Hippocampal formation (tissue), 2 donors: ENCODE measurements around the gene ARL14.

Experiments used
- DNase-seq, 2 donors: peaks; one replicate each; lab custom pipeline; 2025; lab: John Stamatoyannopoulos, UW

The ARL14 gene

DNA sequence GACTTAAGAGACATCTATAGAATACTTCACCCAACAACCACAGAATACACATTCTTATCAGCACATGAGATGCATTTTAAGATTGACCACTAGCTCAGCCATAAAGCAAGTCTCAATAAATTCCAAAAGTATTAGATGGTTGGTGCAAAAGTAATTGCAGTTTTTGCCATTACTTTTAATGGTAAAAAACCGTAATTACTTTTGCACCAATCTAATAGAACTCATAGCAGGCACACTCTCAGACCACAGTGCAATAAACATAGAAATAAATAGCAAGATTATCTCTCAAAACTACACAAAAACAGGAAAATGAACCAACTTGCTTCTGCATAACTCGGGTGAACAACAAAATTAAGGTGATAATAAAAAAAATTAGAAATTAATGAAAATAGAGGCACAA lies 45.4 kb downstream of the ARL14 start:
- DNase-seq, result no peak

DNA sequence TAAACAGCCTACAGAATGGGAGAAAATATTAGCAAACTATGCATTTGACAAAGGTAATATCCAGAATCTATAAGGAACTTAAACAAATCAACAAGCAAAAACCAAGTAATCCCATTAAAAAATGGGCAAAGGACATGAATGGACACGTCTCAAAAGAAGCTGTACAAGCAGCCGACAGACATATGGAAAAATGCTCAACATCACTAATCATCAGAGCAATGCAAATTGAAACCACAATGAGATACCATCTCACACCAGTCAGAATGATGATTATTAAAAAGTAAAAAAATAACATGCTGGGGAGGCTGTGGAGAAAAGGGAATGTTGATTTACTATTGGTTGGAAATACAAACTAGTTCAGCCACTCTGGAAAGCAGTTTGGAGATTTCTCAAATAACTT lies 48.4 kb downstream of the ARL14 start:
- DNase-seq, result no peak
